Stimulated activated CD8-positive, alpha-beta memory T cell treated with anti-CD3 and anti-CD28 coated beads, Interleukin-15, amount 100 ng/mL, for 1 hour (primary cell): ENCODE data around the gene LYPD3.

Source experiments
- DNase-seq: peaks from one replicate; pipeline ENCODE4 v3.0.0-alpha.2; 2020; ENCODE audit warnings: low read depth

LYPD3 gene

GRCh38 chr19:43430976-43431375 lies 34.4 kb downstream of the LYPD3 start:
- no peak for DNase-seq

- DNase-seq = no peak
Observed at GRCh38 chr19:43430142-43430710, 35.2 kb downstream of the LYPD3 start.

GRCh38 chr19:43429395-43429794 lies 36.0 kb downstream of the LYPD3 start:
- no peak for DNase-seq

GRCh38 chr19:43425567-43426392 lies 39.6 kb downstream of the LYPD3 start:
- DNase-seq = no peak

GRCh38 chr19:43423779-43424178 lies 41.6 kb downstream of the LYPD3 start:
- DNase-seq = no peak

- DNase-seq = no peak
Observed at GRCh38 chr19:43422689-43423066, 42.7 kb downstream of the LYPD3 start.

- DNase-seq = no peak
Observed at GRCh38 chr19:43422000-43422688, 43.3 kb downstream of the LYPD3 start.

GRCh38 chr19:43420954-43421353 lies 44.5 kb downstream of the LYPD3 start:
- DNase-seq = no peak

GRCh38 chr19:43416951-43417623 lies 48.3 kb downstream of the LYPD3 start:
- DNase-seq = no peak

- DNase-seq = no peak
Observed at GRCh38 chr19:43414554-43414953, 50.9 kb downstream of the LYPD3 start, which contains the start of gene TEX101. TSS of gene TEX101 (plus strand) at chr19:43414890. CDS start at chr19:43415920, 1,030 bp downstream.

GRCh38 chr19:43412441-43412840 lies 53.0 kb downstream of the LYPD3 start:
- DNase-seq = no peak
